ENCODE measurements around the gene TUBA1A. TPM values are rescaled to one million over a fixed set of nuclear protein-coding genes. Genes with fewer than 3 reads are reported as not detected.
A peak's percentile ranks its signal among the peaks of the same experiment; 100 is the strongest.
"Not testable (repeated sequence)": the region's sequence is repeated elsewhere in the genome, so short reads cannot be mapped to it uniquely, and the experiment has no call there.

TUBA1A gene
- polyA plus RNA-seq, 1 donor = 433 TPM

DNA sequence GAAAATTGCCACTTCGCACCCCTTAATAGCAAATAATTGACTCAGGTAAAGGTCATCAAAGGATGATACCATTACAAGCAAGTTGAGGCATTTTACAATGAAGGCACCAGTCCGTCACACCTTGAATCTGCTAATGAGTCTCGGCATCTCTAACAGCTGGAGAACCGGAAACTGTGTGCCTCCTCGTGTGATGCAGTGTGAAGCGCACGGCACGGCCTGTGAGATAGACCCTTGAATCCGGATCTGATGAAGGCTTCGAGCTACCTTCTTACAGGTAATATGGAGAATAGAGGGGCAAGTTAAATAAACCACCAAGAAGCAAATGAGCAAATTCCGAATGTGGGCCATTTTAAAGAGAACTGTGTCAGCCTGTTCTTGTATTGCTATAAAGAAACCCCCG, 19.8 kb upstream of the TUBA1A start:
- no peak for DNase-seq

DNA sequence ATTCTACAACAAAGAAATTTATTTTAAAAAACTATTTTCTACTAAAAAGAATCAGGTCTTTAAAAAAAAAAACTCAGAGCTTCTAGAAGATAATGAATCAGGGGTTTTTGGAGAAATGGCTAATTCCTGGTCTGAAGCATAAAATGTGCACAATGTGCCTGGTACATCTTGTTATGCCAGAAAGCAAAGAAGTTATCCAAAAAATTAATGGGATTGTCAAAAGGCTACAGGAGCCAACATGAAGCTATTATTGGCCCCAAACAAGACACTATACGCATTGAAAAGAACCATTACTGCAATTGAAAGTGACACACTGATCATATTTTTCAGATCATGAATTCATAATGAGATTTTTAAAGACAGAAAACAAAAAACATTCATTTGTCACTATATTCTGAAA, 19.3 kb upstream of the TUBA1A start:
- DNase-seq = no peak

DNA sequence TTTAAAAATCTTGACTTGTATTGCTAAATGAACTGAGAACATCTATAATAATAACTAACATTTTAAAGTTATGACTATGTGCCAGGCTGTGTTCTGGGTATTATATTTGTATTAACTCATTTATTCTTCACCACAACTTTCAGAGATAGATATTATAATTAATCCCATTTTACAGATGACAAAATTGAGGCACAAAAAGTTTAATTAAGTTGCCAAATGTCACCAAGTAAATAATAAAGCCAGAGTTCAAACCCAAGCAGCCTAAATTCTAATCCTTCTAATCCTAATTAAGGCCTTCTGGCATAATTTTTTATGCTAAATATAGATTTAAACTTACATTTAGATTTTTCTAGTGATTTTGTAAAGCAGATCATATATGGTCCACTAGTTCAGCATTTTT, 17.5 kb upstream of the TUBA1A start:
- no peak for DNase-seq

DNA sequence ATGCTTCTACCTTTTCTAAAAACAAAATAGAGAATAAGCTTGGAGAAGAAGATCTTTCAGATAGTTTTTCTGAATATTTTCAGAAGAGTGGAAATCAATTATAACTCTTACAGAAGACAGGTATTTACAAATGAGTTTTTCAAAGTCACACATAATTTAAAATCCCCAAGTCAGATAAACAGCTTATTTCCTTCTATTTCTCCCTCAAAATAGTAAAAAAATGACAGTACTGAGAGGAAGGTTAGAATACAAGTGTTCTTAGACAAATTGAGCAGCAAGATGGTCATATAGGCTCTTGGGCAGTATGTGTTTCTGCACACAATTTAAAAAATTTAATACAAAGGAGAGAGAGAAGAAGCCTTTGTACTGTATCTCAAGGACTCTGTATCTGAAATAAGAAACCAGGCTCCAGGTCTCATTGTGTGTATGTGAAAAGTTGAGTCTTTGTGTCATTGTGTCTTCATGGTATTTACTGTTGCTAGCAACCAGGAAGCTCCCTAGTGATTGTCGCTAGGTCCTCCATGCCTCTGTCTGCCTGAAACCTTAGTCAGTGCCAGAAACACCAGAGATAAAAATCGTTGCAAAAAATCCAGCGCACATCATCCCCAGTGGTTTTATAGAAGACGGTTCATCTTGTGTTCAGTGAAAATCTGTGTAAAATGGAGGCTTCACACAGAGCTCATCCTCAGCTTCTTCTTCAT, 12.9 kb upstream of the TUBA1A start:
- DNase-seq = no peak

DNA sequence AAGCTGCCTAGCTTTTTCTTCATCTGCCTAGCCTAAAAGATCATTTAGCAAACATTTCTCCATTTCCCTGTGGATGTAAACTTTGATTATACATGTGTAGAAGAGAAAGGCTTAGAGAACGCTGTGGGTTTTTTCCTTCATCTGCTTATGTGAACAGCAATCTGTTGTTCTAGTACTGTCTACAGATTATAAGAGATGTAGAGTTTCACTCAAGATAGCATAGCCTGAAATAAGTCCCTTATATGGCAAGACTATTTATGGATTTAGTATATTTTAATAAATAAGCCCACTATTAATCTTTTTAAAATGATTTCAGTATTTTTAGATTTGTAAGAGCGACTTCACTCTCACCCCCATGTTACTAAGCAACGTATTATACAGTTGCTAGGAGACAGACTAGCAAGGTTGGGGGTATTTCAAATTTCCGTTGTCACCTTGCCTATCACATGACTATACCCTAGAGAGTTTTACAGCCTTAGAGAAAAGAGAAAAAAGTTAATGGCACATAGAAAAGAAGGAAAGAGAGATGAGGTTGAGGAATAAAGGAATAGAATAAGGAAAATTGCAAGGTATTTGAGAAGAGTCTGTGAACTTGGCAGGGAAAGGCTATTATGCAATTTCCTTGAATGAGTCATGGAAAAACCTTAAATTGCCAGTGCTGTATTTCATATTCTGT, 12.2 kb upstream of the TUBA1A start:
- peak; percentile 48 for DNase-seq

DNA sequence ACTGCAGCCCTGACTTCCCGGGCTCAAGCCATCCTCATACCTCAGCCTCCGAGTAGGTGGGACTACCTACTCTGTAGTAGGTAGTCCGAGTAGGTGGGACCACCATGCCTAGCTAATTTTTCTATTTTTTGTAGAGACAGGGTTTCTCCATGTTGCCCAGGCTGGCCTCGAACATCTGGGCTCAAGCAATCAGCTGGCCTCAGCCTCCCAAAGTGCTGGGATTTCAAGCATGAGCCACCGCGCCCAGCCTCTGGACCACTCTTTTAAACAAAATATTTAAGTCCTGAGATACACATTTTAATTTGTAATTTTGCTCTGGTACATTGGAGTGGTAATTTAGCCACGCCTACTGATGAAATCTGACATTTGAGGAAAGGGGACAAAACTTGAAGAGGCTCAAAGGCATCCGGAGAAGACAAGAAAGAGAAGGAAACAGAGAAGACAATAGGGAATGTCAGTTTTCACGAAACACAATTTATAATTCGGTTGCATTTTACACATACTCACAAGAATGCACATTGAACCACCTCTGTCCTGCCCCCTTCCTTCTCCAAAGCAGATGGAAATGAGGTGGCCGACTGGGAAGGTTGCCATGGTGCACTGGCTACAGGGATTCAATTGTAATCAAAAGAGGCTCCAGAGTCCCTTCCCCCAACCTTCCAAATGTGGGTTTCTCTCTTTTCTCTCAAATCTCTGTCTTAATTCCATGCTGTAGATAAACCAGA, 9.7 kb upstream of the TUBA1A start:
- no peak for DNase-seq

DNA sequence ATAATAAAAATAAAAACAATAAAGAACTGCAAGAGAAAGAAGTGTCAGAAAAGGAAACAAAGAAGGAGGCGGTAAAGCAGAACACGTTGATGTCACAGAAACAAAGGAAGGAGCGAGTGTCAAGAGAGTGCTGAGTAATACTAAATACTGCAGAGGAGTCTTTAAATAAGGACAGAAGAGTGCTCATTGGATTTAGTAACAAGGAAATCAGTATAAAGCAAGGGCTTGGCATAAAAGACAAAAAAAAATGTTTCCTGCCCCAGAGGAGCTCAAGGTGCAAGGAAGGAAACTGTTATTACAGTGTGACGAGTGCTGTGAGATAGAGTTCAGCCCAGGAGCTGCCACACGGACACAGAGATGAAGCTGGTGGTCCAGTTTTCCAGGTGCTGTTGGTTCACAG, 8.4 kb upstream of the TUBA1A start:
- no peak for DNase-seq

DNA sequence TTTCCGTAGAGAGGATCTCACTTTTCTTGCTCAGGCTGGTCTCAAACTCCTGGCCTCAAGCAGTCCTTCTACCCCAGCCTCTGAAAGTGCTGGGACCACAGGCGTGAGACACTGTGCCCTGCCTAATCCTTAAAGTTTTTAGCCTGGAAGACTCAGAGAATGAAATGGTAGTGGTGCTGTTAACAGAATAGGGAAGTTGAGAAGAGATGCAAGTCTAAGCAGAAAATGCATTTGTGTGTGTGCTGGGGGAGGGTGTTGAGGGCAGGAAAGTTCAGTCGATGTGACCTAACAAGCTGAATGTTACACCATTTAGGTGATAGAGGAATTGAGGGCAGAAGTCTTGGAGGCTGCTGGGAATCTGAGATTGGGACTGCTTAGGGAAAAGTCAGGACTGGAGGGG, 6.9 kb upstream of the TUBA1A start:
- no peak for DNase-seq

DNA sequence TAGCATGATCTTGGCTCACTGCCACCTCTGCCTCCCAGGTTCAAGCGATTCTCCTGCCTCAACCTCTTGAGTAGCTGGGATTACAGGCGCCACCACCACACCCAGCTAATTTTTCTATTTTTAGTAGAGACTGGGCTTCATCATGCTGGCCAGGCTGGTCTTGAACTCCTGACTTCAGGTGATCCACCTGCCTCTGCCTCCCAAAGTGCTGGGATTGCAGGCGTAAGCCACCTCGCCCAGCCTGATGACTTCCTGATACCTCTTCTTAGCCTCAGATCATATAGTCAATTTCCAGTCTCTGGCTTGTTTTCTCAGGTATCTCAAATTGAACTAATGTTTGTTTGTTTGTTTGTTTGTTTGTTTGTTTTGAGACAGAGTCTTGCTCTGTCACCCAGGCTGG, 4.9 kb upstream of the TUBA1A start:
- DNase-seq = not testable (repeated sequence)

DNA sequence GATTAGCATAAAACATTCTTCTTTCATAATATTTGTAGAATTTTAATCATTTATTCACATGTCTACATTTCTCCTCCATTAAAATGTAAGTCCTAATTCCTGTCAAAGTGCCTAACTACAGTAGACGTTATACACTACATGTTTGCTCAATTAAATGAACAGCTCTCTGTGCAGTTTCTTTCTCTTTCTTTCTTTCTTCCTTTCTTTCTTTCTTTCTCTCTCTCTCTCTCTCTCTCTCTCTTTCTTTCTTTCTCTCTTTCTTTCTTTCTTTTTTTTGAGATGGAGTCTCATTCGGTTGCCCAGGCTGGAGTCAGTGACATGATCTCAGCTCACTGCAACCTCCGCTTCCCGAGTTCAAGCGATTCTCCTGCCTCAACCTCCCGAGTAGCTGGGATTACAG, 2.6 kb upstream of the TUBA1A start:
- not testable (repeated sequence) for DNase-seq

DNA sequence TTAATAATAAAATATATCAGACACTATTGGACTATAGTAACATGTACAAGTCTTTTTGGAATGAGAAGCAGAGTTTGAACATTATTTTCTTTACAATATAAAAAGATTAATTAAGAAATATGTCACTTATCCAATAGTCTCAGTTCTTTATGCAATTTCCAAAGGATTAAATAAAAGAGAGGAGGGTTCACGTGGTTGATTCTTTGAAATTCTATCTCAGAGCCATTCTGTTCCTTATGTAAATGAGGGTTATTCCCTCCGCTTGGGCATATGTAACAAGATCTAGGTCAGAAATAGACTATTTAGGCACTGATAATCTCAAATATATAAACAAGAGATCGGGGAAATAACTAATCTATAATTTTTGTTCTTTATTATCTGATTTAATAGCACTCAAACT, 2.1 kb upstream of the TUBA1A start:
- DNase-seq = no peak

DNA sequence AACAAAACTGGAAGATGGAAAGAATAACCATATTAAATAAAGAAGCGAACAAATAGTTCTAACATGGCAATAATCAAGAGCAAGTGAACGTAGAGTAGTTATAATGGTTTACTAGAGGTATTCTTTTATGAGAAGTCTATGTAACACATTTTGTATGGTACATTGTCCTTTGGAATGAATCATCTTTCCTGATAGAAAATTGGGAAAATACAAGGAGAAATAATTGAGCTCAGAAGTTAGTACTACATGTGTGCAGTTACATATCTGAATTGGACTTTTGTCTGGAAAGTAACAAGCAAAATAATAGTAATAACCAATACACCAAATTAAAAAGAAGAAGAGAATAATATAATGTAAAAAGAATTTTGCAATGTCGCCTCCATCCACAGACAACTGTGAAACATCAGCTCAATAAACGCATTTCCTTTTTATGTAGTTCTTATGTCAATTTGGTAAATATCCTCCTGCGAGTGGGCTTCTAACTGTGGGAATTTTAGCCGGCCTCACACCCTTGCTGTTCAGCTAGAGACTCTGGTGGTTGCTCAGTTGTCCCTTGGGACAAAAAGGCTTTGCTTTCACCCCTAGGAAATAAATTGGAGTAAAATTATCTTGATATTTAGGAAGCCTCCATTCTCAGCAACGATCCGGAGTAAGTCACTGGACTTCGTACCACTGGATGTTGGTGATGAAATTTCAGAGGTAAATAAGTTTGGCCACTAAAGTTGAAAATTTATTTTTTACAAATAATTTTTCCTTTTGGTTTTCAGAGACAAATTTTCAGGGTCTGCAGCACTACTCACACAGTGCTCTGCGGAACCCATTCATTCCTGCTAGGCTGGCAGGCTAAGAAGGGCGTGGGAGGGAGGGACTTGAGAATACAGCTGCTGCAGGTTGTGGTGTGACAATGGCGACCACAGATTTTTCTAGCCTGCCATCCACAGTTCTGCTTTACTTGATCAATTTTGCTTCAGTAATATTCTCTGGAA, 1.1 kb upstream of the TUBA1A start:
- no peak for DNase-seq

DNA sequence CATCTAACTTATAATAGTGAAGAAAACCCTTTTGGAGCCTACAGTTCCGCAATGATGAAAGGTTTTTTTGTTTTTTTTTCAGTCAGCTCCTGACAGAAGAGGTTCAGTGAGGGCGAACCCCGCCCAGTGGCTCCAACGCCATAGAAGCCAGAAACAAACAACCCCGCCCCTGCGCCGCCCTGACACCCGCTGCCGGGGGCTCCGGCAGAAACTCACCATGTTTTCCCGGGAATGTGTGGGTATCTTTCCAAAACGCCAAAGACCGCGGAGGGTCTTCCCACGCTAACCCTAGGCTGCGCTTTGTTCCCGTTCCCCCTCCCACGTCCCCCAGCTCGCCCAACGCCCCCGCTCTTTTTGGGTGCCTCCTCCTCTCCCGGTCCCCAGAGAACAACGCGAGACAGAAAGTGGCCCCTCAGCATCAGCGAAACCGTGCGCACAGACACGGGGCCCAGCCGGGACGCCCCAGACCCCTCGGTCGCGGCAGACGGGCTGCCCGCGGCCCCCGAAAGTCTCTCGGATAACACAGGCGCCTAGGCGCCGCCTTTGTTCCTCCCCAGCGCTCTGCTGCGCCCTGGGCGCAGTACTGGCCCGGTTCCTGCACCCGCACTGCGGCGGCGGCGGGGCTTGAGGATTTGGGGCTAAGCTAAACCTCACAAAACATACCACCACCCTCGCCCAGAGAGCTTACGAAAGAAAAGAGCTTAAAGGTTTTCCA, 522 bp downstream of the TUBA1A start:
- peak; percentile 79 for DNase-seq

DNA sequence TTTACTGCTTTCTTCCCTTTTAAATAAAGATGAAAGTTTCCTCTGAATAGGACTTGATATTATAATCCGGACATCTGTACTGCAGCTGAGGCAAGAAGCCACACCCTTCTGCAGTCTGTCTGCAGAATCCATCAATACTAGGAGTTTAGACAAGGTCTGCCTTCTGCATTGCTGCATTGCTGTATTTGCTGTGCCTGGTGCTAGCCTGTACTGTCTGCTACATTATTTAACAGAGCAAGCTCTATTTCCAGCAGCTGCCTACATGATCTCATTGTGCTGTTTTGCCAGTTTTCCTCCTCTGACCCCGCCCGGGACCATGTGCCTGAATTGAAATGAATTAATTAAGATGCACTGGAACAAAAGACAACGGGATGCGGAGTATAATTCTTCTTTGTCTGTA, 1.7 kb downstream of the TUBA1A start:
- peak; percentile 64 for DNase-seq

DNA sequence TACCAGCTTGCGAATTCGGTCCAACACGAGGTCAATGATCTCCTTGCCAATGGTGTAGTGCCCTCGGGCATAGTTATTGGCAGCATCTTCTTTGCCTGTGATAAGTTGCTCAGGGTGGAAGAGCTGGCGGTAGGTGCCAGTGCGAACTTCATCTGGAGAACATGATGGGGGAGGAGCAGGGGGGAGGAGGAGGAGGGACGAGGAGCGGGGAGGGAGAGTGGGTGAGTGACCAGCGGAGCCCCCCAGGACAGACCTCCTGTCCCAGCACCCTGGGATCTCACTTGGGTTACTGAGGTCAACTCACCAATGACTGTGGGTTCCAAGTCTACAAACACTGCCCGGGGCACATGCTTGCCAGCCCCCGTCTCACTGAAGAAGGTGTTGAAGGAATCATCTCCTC, 2.6 kb downstream of the TUBA1A start:
- DNase-seq = not testable (repeated sequence)

DNA sequence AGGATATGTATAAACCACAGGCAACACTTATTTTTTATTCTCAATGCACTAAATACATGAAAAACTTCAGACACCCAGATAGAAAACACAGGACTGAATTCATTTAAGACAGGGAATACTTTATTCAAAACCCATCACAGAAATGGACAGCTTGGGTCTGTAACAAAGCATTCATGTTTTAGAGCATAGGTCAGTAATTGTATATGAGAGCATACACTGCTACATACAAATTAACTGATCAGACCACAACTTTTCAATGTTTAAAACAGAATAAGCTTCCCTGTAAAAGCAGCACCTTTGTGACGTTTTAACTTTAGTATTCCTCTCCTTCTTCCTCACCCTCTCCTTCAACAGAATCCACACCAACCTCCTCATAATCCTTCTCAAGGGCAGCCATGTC, 4.2 kb downstream of the TUBA1A start:
- not testable (repeated sequence) for DNase-seq

DNA sequence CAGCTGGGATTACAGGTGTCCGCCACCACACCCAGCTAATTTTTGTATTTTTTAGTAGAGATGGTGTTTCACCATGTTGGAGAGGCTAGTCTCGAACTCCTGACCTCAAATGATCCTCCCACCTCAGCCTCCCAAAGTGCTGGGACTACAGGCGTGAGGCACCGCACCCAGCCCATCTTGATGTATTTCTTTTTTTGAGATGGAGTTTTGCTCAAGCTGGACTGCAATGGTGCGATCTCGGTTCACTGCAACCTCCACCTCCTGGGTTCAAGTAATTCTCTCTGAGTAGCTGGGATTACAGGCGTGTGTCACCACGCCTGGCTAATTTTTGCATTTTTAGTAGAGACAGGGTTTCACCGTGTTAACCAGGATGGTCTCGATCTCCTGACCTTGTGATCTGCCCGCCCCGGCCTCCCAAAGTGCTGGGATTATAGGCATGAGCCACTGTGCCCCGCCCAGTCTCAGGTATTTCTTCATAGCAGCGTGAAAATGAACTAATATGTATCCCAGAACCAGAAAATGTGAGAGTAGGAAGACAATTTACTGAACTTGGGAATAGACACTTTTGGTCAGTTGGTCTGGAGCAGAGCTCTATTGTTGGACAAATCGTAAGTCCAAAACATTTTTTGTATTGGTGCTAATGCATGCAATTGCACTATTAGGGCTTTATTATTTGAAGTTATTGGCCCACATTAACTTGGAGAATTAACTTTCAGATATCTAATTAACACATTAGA, 5.5 kb downstream of the TUBA1A start:
- not testable (repeated sequence) for DNase-seq

DNA sequence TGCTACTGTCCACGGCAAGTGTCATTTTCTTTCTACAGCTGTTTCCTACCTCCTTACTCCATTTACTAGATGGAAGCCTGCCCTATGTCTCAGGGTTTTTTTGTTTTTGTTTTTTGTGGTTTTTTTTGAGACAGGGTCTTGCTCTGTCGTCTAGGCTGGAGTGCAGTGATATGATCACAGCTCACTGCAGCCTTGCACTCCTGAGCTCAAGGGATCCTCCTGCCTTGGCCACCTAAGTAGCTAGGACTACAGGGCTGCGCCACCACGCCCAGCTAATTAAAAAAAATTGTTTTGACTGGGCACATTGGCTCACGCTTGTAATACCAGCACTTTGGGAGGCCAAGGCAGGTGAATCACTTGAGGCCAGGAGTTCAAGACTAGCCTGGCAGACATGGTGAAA, 14.7 kb downstream of the TUBA1A start:
- no peak for DNase-seq

DNA sequence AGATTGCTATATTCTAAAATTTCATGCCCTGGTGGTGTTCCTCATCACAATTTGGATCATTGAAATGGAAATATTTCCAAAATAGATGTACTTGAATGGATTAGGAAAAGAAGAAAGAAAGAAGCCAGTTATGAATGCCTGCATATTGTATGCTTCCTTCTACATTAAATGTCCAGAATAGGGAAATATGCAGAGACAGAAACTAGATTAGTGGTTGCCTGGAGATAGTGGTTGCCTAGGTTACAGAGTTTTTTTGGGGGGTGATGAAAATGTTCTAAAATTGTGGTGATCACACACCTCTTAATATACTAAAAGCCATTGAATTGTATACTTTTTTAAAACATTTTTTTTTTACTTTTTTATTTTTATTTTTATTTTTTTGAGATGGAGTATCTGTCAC, 18.0 kb downstream of the TUBA1A start:
- no peak for DNase-seq

DNA sequence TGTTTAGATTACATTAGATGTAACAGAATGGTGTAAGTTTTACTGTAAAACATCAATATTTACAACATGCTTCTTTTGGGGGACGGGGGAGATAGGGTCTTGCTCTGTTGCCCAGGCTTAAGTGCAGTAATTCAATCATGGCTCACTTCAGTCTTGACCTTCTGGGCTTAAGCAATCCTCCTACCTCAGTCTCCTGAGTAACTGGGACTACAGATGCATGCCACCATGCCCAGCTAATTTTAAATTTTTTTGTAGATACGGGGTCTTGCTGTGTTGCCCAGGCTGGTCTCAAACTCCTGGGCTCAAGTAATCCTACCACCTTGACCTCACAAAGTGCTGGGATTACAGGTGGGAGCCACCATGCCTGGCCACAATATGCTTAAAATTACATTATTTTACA, 23.8 kb downstream of the TUBA1A start:
- DNase-seq = no peak

DNA sequence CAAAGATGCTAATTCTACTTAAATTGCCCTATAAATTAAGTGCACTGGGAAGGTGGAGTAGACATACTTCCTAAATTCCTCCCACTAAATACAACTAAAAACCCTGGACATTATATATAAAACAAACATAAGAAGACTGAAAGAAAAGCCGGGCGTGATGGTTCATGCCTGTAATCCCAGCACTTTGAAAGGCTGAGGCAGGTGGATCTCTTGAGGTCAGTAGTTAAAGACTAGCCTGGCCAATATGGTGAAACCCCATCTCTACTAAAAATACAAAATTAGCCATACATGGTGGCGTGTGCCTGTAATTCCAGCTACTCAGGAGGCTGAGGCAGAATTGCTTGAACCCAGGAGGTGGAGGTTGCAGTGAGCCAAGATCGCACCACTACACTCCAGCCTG, 27.0 kb downstream of the TUBA1A start:
- DNase-seq = not testable (repeated sequence)
